K562 (cell line): ENCODE results near the gene SOSTDC1.

Experiments
- BACH1 ChIP-seq: fragments of 200-800 bp; sonication (Bioruptor generic); IDR thresholded peaks from 2 replicates; pipeline ENCODE4 v1.6.1; 2016; ENCODE audit warnings: missing genetic modification characterization, missing compliant biosample characterization
- CTCF ChIP-seq, 3 experiments: IDR thresholded peaks in 2 of 3; conservative IDR thresholded peaks in 1 of 3; 2 replicates each; pipeline ENCODE4 v1.5.1; 2011 to 2012; ENCODE audit warnings: low read length in 3 of 3, mild to moderate bottlenecking in 3 of 3, control low read depth in 2 of 3, improper control_type of control experiment in 1 of 3, inconsistent platforms in 1 of 3, low read depth in 1 of 3, mixed read lengths in 1 of 3, moderate library complexity in 1 of 3; ENCODE audit not compliant: insufficient read depth in 2 of 3
- FUS ChIP-seq: fragments of 200-400 bp; formaldehyde crosslinking; optimal IDR thresholded peaks from 2 replicates; pipeline ENCODE3; 2017; ENCODE audit warnings: low read depth, low read length
- IRF9 ChIP-seq: fragments of 450-650 bp; IDR thresholded peaks from 2 replicates; pipeline ENCODE4 v1.6.1; 2016; ENCODE audit warnings: missing biosample characterization, missing genetic modification characterization
- KDM1A ChIP-seq, 2 experiments: fragments of 450-650 bp; IDR thresholded peaks; 2 replicates each; pipeline ENCODE4 v1.6.1; 2016; ENCODE audit warnings: mild to moderate bottlenecking in 2 of 2
- KLF13 ChIP-seq: fragments of 450-650 bp; IDR thresholded peaks from 2 replicates; pipeline ENCODE4 v1.6.1; 2016; ENCODE audit warnings: missing genetic modification characterization, low read depth, mild to moderate bottlenecking, missing compliant biosample characterization, moderate library complexity, borderline replicate concordance
- PRMT5 ChIP-seq: sonication (generic); formaldehyde crosslinking; IDR thresholded peaks from 2 replicates; pipeline ENCODE4 v1.5.0; 2020; ENCODE audit warnings: missing genetic modification reagents
- RAD21 ChIP-seq, 2 experiments: fragments of 250-450 bp in 1 of 2; fragments of 450-650 bp in 1 of 2; sonication (Bioruptor Pico) in 1 of 2; formaldehyde crosslinking in 1 of 2; IDR thresholded peaks in 1 of 2; conservative IDR thresholded peaks in 1 of 2; 2 replicates each; pipeline versions ENCODE4 v1.4.0 to v1.8.0; 2020 to 2022; ENCODE audit warnings: mild to moderate bottlenecking in 2 of 2, moderate library complexity in 1 of 2
- RNF2 ChIP-seq: sonication (generic); IDR thresholded peaks from 2 replicates; pipeline ENCODE4 v1.6.1; 2016
- SETDB1 ChIP-seq: IDR thresholded peaks from one replicate; pipeline ENCODE4 v1.6.1; 2012; ENCODE audit warnings: low read length, control low read depth, inconsistent platforms
- TBP ChIP-seq: optimal IDR thresholded peaks from 2 replicates; pipeline ENCODE3; 2011; ENCODE audit warnings: low read depth, low read length, improper control_type of control experiment
- YBX1 ChIP-seq: fragments of 450-650 bp; IDR thresholded peaks from 2 replicates; pipeline ENCODE4 v1.7.1; 2016; ENCODE audit warnings: mild to moderate bottlenecking
- ZNF263 ChIP-seq: sonication (generic); formaldehyde crosslinking; IDR thresholded peaks from 2 replicates; pipeline ENCODE4 v1.8.0; 2022; ENCODE audit warnings: mild to moderate bottlenecking, missing genetic modification reagents, borderline replicate concordance

GRCh38 chr7:16491148-16491547 lies 25.6 kb upstream of the SOSTDC1 start:
- no peak for TF ChIP-seq ZNF263 (CRISPR knock-in tag)
- no peak for TF ChIP-seq CTCF (IDR thresholded peaks at IDR 0.05 in 2 of 3, conservative IDR thresholded peaks at IDR 0.05 in 1 of 3; ENCODE audit: insufficient read depth in 2 of 3, low read depth in 1 of 3, low read length in 3 of 3)
- TF ChIP-seq RNF2 = no peak
- TF ChIP-seq IRF9 = no peak
- no peak for TF ChIP-seq PRMT5
- no peak for TF ChIP-seq KLF13 (tag)
- no peak for TF ChIP-seq BACH1 (tag)
- no peak for TF ChIP-seq KDM1A (IDR thresholded peaks at IDR 0.05)
- no peak for TF ChIP-seq SETDB1
- TF ChIP-seq YBX1 = no peak
- no peak for TF ChIP-seq TBP
- TF ChIP-seq FUS = no peak
- no peak for TF ChIP-seq RAD21 (CRISPR knock-in tag; conservative IDR thresholded peaks at IDR 0.05 in 1 of 2, IDR thresholded peaks at IDR 0.05 in 1 of 2)
